Mucosa of descending colon (tissue), 3 donors: ENCODE measurements around the gene SPATA12. TPM values are rescaled to one million over a fixed set of nuclear protein-coding genes. Genes with fewer than 3 reads are reported as not detected.

Source experiments
- ATAC-seq: fragments of 200-7000 bp; cut with Tn5 transposase; one replicate; pipeline ENCODE4 v1.9.1; 2020; ENCODE audit warnings: mild to moderate bottlenecking, moderate library complexity
- DNase-seq, 3 donors: peaks; one replicate each; pipeline ENCODE4 v3.0.0-alpha.2; 2020
- H3K36me3 ChIP-seq: fragments of 200-600 bp; one replicate; pipeline ENCODE4 v1.8.0; 2021; ENCODE audit warnings: low read depth, mild to moderate bottlenecking
- H3K4me1 ChIP-seq: fragments of 200-600 bp; one replicate; pipeline ENCODE4 v1.8.0; 2021; ENCODE audit warnings: low read depth, mild to moderate bottlenecking
- H3K4me3 ChIP-seq: fragments of 200-600 bp; one replicate; pipeline ENCODE4 v1.8.0; 2021; ENCODE audit warnings: mild to moderate bottlenecking
- H3K9me3 ChIP-seq: fragments of 200-600 bp; one replicate; pipeline ENCODE4 v1.8.0; 2021; ENCODE audit warnings: mild to moderate bottlenecking
- CTCF ChIP-seq: fragments of 200-600 bp; IDR thresholded peaks from one replicate; pipeline ENCODE4 v1.8.0; 2022; ENCODE audit warnings: antibody characterized with exemption, mild to moderate bottlenecking
- intact Hi-C, 2 donors: fragments of 100-400 bp; cut with DNase I in 1 of 2; cut with micrococcal nuclease in 1 of 2; formaldehyde crosslinking; loops; one replicate each; pipeline versions ENCODE4 v1.11.0 to v1.11.1; 2022; cut with DNase I, micrococcal nuclease
- total RNA-seq, 3 donors: library from RNA; stranded (reverse); fragmentation: NEBNext Ultra II Directional in 2 of 3; extraction: Animal tissue kit (Norgen Biotek cat#: 25700) in 2 of 3; gene quantifications; one replicate each; pipeline versions ENCODE4 v1.2.1 to v1.2.4, GENCODE V29; 2021 to 2023
- donor health status: DM: no; HTN: no; CAD: no; lungs with moderate emphysema.
- donor health status: DM: no; HTN: no; CAD: no.
- donor health status: DM: no; HTN: yes; CAD: no.

SPATA12 gene
- total RNA-seq, 3 donors from 2014 or later = 0.14 TPM; not detected in 2

GRCh38 chr3:57017459-57017845 lies 43.0 kb upstream of the SPATA12 start:
- Histone ChIP-seq H3K9me3 (no peaks in the 10 kb centered on the region), H3K4me1 (no peaks in the 10 kb centered on the region), H3K36me3 (no peaks in the 10 kb centered on the region), H3K4me3 (no peak overlapping the region)
- no peak for DNase-seq
- intact Hi-C loops = no loop called here
- ATAC-seq = no peak
- TF ChIP-seq CTCF = no peak

GRCh38 chr3:57018246-57018645 lies 42.2 kb upstream of the SPATA12 start:
- intact Hi-C loops = no loop called here
- ATAC-seq = no peak

DNA sequence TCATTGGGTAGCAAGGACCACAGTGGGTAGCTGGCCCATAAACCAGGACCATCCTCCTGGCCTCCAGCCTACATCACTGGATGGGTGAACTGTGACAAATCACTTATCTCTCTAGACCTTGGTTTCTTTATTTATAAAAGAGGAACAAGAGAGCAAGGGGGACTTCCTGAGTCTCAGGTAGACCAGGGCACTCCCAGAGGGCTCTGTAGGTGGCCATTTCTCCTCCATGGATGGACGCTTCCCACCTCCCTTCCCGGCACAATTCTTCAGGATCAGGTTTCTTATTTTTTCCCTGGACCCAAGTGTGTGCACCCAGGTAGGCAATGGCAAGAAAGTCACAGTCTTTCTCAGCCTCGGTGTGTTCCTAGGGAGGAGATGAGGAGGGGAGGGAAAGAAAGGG lies 41.4 kb upstream of the SPATA12 start:
- no peaks in the 10 kb centered on the region for H3K4me1 ChIP-seq
- intact Hi-C loops = no loop called here
- ATAC-seq (no peak), DNase-seq (no peak)
- H3K36me3 ChIP-seq = no peaks in the 10 kb centered on the region
- no peak for TF ChIP-seq CTCF
- no peak overlapping the region for H3K4me3 ChIP-seq
- H3K9me3 ChIP-seq = no peaks in the 10 kb centered on the region

More at GRCh38 chr3:57018246-57018645, 42.2 kb upstream of the SPATA12 start:
- Histone ChIP-seq H3K9me3 (no peaks in the 10 kb centered on the region), H3K4me3 (no peak overlapping the region), H3K36me3 (no peaks in the 10 kb centered on the region), H3K4me1 (no peaks in the 10 kb centered on the region)
- no peak for TF ChIP-seq CTCF
- DNase-seq = no peak

GRCh38 chr3:57025237-57025636 lies 35.2 kb upstream of the SPATA12 start:
- Histone ChIP-seq H3K9me3 (no peaks in the 10 kb centered on the region), H3K36me3 (no peaks in the 10 kb centered on the region), H3K4me1 (peaks cover 2% of the 10 kb centered on the region), H3K4me3 (no peak overlapping the region)
- DNase-seq (no peak), ATAC-seq (no peak)
- no peak for TF ChIP-seq CTCF
- intact Hi-C loops = no loop called here

- Histone ChIP-seq H3K4me1 (peaks cover 9% of the 10 kb centered on the region), H3K9me3 (no peaks in the 10 kb centered on the region), H3K36me3 (no peaks in the 10 kb centered on the region), H3K4me3 (no peak overlapping the region)
- TF ChIP-seq CTCF = no peak
- intact Hi-C loops = no loop called here
- ATAC-seq (no peak), DNase-seq (peak in 1 of 3 donors; percentile 36)
Observed at GRCh38 chr3:57026944-57027343, 33.5 kb upstream of the SPATA12 start.

DNA sequence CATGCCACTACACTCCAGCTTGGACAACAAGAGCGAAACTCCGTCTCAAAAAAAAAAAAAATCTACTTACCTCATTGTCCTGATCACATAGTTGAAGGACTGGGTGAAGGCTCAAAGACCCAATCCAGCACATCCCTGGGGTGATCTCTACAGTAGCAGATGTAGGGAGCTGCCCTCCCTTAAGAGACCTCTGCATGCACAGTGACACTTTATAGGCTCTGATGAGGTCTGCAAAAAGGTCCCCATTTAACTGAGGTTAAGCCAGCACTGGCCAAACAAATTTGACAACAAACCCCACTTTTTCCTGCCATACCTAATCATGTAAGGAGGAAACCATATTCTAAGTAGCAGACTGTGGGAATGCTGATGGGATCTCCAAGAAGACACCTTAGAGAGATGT lies 31.1 kb upstream of the SPATA12 start:
- H3K4me1 ChIP-seq = peaks cover 9% of the 10 kb centered on the region
- intact Hi-C loops = no loop called here
- H3K4me3 ChIP-seq = no peak overlapping the region
- TF ChIP-seq CTCF = no peak
- no peaks in the 10 kb centered on the region for H3K36me3 ChIP-seq
- no peaks in the 10 kb centered on the region for H3K9me3 ChIP-seq
- no peak for DNase-seq
- ATAC-seq = no peak
